H1 (cell line): Measurements from ENCODE around the gene TOMM22. TPM values are rescaled to one million over a fixed set of nuclear protein-coding genes. Genes with fewer than 3 reads are reported as not detected.

ENCODE experiments used
- polyA plus RNA-seq, 7 experiments: library from polyadenylated mRNA; depleted of rRNA in 3 of 7; stranded (reverse) in 5 of 7; unstranded in 2 of 7; fragments of >200 nt in 5 of 7; fragments of 200-250 nt in 2 of 7; gene quantifications; 1 replicate in 5 of 7; 2 replicates in 1 of 7; 4 replicates in 1 of 7; pipeline versions ENCODE4 v1.2.1 to v1.2.3, GENCODE V29; 2011 to 2013; ENCODE audit warnings: missing spikeins in 2 of 7, mixed read lengths in 2 of 7
- total RNA-seq: library from RNA; stranded (reverse); fragmentation: NEBNext Ultra II Directional; extraction: Animal tissue kit (Norgen Biotek cat#: 25700); gene quantifications from 2 replicates; pipeline ENCODE4 v1.2.1, GENCODE V29; 2021
- TF ChIP-seq, protein P1 (sequence below): fragments of 300-600 bp; sonication (generic); IDR thresholded peaks from 2 replicates; pipeline ENCODE4 v1.7.1; 2012; ENCODE audit warnings: low read length, moderate library complexity, mild to moderate bottlenecking, inconsistent platforms; ENCODE audit not compliant: insufficient replicate concordance
- TF ChIP-seq, protein P2 (sequence below), 3 experiments: IDR thresholded peaks; 1 replicate in 2 of 3; 2 replicates in 1 of 3; pipeline versions ENCODE4 v1.5.1 to v1.6.1; 2011; ENCODE audit warnings: low read length in 3 of 3, mild to moderate bottlenecking in 3 of 3, inconsistent platforms in 2 of 3, low read depth in 1 of 3, moderate library complexity in 1 of 3; ENCODE audit not compliant: insufficient read depth in 1 of 3; ENCODE audit errors: control extremely low read depth in 1 of 3

The TOMM22 gene
- total and polyA plus RNA-seq, 2 of the 8 experiments (the other 6 are each of a cell fraction or from before 2014, with no cell fraction given): 84.0 to 125 TPM

DNA sequence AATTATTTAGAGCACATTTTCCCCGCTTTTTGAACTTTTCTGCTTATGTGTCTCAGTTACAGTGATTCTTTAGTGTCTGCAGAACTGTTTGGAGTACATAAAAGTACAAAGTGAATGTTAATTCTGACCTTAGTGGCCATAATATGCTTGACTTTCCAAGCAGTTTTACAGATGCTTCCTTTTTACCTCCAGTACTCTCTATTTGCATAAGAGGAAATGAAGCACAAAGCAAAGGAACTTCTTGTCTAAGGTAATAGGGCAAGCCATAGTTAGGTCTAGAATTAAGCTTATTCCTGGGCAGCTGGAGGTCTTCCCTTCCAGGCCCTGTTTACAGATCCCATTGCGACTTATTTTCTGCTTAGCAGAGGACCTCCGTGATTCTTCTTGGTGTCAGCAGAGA lies 27.5 kb downstream of the TOMM22 start (continued):
- TF ChIP-seq, protein P1, sequence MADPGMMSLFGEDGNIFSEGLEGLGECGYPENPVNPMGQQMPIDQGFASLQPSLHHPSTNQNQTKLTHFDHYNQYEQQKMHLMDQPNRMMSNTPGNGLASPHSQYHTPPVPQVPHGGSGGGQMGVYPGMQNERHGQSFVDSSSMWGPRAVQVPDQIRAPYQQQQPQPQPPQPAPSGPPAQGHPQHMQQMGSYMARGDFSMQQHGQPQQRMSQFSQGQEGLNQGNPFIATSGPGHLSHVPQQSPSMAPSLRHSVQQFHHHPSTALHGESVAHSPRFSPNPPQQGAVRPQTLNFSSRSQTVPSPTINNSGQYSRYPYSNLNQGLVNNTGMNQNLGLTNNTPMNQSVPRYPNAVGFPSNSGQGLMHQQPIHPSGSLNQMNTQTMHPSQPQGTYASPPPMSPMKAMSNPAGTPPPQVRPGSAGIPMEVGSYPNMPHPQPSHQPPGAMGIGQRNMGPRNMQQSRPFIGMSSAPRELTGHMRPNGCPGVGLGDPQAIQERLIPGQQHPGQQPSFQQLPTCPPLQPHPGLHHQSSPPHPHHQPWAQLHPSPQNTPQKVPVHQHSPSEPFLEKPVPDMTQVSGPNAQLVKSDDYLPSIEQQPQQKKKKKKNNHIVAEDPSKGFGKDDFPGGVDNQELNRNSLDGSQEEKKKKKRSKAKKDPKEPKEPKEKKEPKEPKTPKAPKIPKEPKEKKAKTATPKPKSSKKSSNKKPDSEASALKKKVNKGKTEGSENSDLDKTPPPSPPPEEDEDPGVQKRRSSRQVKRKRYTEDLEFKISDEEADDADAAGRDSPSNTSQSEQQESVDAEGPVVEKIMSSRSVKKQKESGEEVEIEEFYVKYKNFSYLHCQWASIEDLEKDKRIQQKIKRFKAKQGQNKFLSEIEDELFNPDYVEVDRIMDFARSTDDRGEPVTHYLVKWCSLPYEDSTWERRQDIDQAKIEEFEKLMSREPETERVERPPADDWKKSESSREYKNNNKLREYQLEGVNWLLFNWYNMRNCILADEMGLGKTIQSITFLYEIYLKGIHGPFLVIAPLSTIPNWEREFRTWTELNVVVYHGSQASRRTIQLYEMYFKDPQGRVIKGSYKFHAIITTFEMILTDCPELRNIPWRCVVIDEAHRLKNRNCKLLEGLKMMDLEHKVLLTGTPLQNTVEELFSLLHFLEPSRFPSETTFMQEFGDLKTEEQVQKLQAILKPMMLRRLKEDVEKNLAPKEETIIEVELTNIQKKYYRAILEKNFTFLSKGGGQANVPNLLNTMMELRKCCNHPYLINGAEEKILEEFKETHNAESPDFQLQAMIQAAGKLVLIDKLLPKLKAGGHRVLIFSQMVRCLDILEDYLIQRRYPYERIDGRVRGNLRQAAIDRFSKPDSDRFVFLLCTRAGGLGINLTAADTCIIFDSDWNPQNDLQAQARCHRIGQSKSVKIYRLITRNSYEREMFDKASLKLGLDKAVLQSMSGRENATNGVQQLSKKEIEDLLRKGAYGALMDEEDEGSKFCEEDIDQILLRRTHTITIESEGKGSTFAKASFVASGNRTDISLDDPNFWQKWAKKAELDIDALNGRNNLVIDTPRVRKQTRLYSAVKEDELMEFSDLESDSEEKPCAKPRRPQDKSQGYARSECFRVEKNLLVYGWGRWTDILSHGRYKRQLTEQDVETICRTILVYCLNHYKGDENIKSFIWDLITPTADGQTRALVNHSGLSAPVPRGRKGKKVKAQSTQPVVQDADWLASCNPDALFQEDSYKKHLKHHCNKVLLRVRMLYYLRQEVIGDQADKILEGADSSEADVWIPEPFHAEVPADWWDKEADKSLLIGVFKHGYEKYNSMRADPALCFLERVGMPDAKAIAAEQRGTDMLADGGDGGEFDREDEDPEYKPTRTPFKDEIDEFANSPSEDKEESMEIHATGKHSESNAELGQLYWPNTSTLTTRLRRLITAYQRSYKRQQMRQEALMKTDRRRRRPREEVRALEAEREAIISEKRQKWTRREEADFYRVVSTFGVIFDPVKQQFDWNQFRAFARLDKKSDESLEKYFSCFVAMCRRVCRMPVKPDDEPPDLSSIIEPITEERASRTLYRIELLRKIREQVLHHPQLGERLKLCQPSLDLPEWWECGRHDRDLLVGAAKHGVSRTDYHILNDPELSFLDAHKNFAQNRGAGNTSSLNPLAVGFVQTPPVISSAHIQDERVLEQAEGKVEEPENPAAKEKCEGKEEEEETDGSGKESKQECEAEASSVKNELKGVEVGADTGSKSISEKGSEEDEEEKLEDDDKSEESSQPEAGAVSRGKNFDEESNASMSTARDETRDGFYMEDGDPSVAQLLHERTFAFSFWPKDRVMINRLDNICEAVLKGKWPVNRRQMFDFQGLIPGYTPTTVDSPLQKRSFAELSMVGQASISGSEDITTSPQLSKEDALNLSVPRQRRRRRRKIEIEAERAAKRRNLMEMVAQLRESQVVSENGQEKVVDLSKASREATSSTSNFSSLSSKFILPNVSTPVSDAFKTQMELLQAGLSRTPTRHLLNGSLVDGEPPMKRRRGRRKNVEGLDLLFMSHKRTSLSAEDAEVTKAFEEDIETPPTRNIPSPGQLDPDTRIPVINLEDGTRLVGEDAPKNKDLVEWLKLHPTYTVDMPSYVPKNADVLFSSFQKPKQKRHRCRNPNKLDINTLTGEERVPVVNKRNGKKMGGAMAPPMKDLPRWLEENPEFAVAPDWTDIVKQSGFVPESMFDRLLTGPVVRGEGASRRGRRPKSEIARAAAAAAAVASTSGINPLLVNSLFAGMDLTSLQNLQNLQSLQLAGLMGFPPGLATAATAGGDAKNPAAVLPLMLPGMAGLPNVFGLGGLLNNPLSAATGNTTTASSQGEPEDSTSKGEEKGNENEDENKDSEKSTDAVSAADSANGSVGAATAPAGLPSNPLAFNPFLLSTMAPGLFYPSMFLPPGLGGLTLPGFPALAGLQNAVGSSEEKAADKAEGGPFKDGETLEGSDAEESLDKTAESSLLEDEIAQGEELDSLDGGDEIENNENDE: no peak
- TF ChIP-seq, protein P2, sequence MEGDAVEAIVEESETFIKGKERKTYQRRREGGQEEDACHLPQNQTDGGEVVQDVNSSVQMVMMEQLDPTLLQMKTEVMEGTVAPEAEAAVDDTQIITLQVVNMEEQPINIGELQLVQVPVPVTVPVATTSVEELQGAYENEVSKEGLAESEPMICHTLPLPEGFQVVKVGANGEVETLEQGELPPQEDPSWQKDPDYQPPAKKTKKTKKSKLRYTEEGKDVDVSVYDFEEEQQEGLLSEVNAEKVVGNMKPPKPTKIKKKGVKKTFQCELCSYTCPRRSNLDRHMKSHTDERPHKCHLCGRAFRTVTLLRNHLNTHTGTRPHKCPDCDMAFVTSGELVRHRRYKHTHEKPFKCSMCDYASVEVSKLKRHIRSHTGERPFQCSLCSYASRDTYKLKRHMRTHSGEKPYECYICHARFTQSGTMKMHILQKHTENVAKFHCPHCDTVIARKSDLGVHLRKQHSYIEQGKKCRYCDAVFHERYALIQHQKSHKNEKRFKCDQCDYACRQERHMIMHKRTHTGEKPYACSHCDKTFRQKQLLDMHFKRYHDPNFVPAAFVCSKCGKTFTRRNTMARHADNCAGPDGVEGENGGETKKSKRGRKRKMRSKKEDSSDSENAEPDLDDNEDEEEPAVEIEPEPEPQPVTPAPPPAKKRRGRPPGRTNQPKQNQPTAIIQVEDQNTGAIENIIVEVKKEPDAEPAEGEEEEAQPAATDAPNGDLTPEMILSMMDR (IDR thresholded peaks at IDR 0.05; ENCODE audit: control extremely low read depth in 1 of 3, insufficient read depth in 1 of 3, low read depth in 1 of 3, low read length in 3 of 3): no peak
- TF ChIP-seq, all 59 proteins: peak for 0
